GM12878 (cell line): Measurements from ENCODE around the gene CDHR2. TPM values are rescaled to one million over a fixed set of nuclear protein-coding genes. Genes with fewer than 3 reads are reported as not detected.
A peak's percentile ranks its signal among the peaks of the same experiment; 100 is the strongest.

Experiments used
- ASH2L ChIP-seq: fragments of 300-600, 200-600 bp; sonication (generic); IDR thresholded peaks from 2 replicates; pipeline ENCODE4 v1.6.1; 2017; ENCODE audit warnings: low read depth, mild to moderate bottlenecking, borderline replicate concordance
- BACH1 ChIP-seq: fragments of 450-650 bp; IDR thresholded peaks from 2 replicates; pipeline ENCODE4 v1.6.1; 2017; ENCODE audit warnings: mild to moderate bottlenecking, borderline replicate concordance
- CBFB ChIP-seq: IDR thresholded peaks from 2 replicates; pipeline ENCODE4 v1.6.1; 2016; ENCODE audit warnings: antibody characterized with exemption, low read depth
- CEBPZ ChIP-seq: fragments of 150-350 bp; IDR thresholded peaks from 2 replicates; pipeline ENCODE4 v1.6.1; 2016; ENCODE audit warnings: low read depth, low read length
- CHD2 ChIP-seq: IDR thresholded peaks from 2 replicates; pipeline ENCODE4 v1.6.1; 2011; ENCODE audit warnings: low read depth, low read length, improper control_type of control experiment, borderline replicate concordance
- EGR1 ChIP-seq, 2 experiments: IDR thresholded peaks; 1 replicate in 1 of 2; 2 replicates in 1 of 2; pipeline ENCODE4 v1.6.1; 2011 to 2012; ENCODE audit warnings: low read depth in 2 of 2, low read length in 2 of 2, borderline replicate concordance in 1 of 2, mild to moderate bottlenecking in 1 of 2, moderate library complexity in 1 of 2
- FOXK2 ChIP-seq: fragments of 450-650 bp; IDR thresholded peaks from 2 replicates; pipeline ENCODE4 v1.6.1; 2017; ENCODE audit warnings: mild to moderate bottlenecking, moderate library complexity
- HCFC1 ChIP-seq: fragments of 150-350 bp; IDR thresholded peaks from 2 replicates; pipeline ENCODE4 v1.6.1; 2014; ENCODE audit warnings: low read length
- NFYB ChIP-seq: IDR thresholded peaks from 2 replicates; pipeline ENCODE4 v1.6.1; 2011; ENCODE audit warnings: low read depth, mild to moderate bottlenecking, low read length, improper control_type of control experiment, moderate library complexity; ENCODE audit not compliant: insufficient read depth
- NRF1 ChIP-seq: conservative IDR thresholded peaks from 2 replicates; pipeline ENCODE4 v1.6.1; 2011; ENCODE audit warnings: mild to moderate bottlenecking, low read depth, low read length, improper control_type of control experiment
- PAX5 ChIP-seq: IDR thresholded peaks from 2 replicates; pipeline ENCODE4 v1.6.1; 2011; ENCODE audit warnings: low read depth, low read length, borderline replicate concordance
- SIX5 ChIP-seq: IDR thresholded peaks from 2 replicates; pipeline ENCODE4 v1.6.1; 2011; ENCODE audit warnings: mild to moderate bottlenecking, low read depth, low read length, moderate library complexity; ENCODE audit not compliant: severe bottlenecking
- SMARCA5 ChIP-seq: fragments of 450-650 bp; IDR thresholded peaks from 2 replicates; pipeline ENCODE4 v1.6.1; 2017; ENCODE audit warnings: mild to moderate bottlenecking
- SPI1 ChIP-seq: IDR thresholded peaks from 2 replicates; pipeline ENCODE4 v1.6.1; 2011; ENCODE audit warnings: low read depth, mild to moderate bottlenecking, low read length, moderate library complexity, borderline replicate concordance; ENCODE audit not compliant: insufficient read depth
- STAT3 ChIP-seq: IDR thresholded peaks from 2 replicates; pipeline ENCODE4 v1.6.1; 2011; ENCODE audit warnings: low read depth, low read length, improper control_type of control experiment
- SUPT20H ChIP-seq: IDR thresholded peaks from 2 replicates; pipeline ENCODE4 v1.6.1; 2011; ENCODE audit warnings: low read depth, mild to moderate bottlenecking, low read length, moderate library complexity, borderline replicate concordance; ENCODE audit not compliant: control insufficient read depth
- TBL1XR1 ChIP-seq: IDR thresholded peaks from 2 replicates; pipeline ENCODE4 v1.6.1; 2012; ENCODE audit warnings: low read depth, low read length, improper control_type of control experiment
- TCF12 ChIP-seq: IDR thresholded peaks from 2 replicates; pipeline ENCODE4 v1.6.1; 2011; ENCODE audit warnings: low read depth, mild to moderate bottlenecking, low read length
- YBX1 ChIP-seq: fragments of 450-650 bp; IDR thresholded peaks from 2 replicates; pipeline ENCODE4 v1.6.1; 2016; ENCODE audit warnings: antibody characterized with exemption
- YY1 ChIP-seq: IDR thresholded peaks from 2 replicates; pipeline ENCODE4 v1.6.1; 2011; ENCODE audit warnings: low read depth, mild to moderate bottlenecking, low read length
- polyA plus RNA-seq, 11 experiments: library from polyadenylated mRNA; depleted of rRNA in 4 of 11; unstranded in 6 of 11; stranded (reverse) in 5 of 11; fragments of >200 nt; fragmentation: Nextera tagmentation in 4 of 11; fragmentation: Illumina TruSeq in 1 of 11; extraction: Ambion mirVana in 4 of 11; extraction: Trizol in 1 of 11; gene quantifications; 1 replicate in 1 of 11; 2 replicates in 10 of 11; pipeline versions ENCODE4 v1.2.1 to v1.2.3, GENCODE V29; 2011 to 2016; ENCODE audit warnings: inconsistent platforms in 2 of 11, missing spikeins in 2 of 11, low read depth in 1 of 11
- total RNA-seq, 4 experiments: library from RNA; depleted of rRNA in 3 of 4; stranded (reverse); fragments of >200 nt in 3 of 4; fragmentation: Illumina TruSeq in 1 of 4; extraction: Trizol in 1 of 4; gene quantifications; 2 replicates each; pipeline versions ENCODE4 v1.2.1 to v1.2.3, GENCODE V29; 2013 to 2021
- TF ChIP-seq, protein P1 (sequence below): fragments of 450-650 bp; formaldehyde crosslinking; IDR thresholded peaks from 2 replicates; pipeline ENCODE4 v1.5.0; 2022; ENCODE audit warnings: mild to moderate bottlenecking, missing genetic modification characterization
- TF ChIP-seq, protein P2 (sequence below): fragments of 450-650 bp; IDR thresholded peaks from 2 replicates; pipeline ENCODE4 v1.6.1; 2017; ENCODE audit warnings: mild to moderate bottlenecking, low read depth, inconsistent platforms; ENCODE audit not compliant: poor library complexity, severe bottlenecking

Gene CDHR2
- total and polyA plus RNA-seq, 10 of the 15 experiments (the other 5 are each of a cell fraction or from before 2014, with no cell fraction given), result 0.03 to 0.46 (median 0.06) TPM; not detected in 5

GRCh38 chr5:176536132-176536901 is 12.8 kb upstream of the CDHR2 start (continued):
- TF ChIP-seq, protein P1, sequence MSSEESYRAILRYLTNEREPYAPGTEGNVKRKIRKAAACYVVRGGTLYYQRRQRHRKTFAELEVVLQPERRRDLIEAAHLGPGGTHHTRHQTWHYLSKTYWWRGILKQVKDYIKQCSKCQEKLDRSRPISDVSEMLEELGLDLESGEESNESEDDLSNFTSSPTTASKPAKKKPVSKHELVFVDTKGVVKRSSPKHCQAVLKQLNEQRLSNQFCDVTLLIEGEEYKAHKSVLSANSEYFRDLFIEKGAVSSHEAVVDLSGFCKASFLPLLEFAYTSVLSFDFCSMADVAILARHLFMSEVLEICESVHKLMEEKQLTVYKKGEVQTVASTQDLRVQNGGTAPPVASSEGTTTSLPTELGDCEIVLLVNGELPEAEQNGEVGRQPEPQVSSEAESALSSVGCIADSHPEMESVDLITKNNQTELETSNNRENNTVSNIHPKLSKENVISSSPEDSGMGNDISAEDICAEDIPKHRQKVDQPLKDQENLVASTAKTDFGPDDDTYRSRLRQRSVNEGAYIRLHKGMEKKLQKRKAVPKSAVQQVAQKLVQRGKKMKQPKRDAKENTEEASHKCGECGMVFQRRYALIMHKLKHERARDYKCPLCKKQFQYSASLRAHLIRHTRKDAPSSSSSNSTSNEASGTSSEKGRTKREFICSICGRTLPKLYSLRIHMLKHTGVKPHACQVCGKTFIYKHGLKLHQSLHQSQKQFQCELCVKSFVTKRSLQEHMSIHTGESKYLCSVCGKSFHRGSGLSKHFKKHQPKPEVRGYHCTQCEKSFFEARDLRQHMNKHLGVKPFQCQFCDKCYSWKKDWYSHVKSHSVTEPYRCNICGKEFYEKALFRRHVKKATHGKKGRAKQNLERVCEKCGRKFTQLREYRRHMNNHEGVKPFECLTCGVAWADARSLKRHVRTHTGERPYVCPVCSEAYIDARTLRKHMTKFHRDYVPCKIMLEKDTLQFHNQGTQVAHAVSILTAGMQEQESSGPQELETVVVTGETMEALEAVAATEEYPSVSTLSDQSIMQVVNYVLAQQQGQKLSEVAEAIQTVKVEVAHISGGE, result no peak
- TF ChIP-seq NFYB (no peak), CBFB (no peak; the same call in 1 of the 2 replicates), EGR1 (IDR thresholded peaks at IDR 0.05; ENCODE audit: borderline replicate concordance in 1 of 2, low read depth in 2 of 2, low read length in 2 of 2) (peak in 1 of 2 experiments; percentile 4; a peak in 1 of 3 replicates), YBX1 (no peak), PAX5 (no peak), STAT3 (no peak), BACH1 (no peak; the same call in 1 of the 2 replicates), ASH2L (no peak), HCFC1 (0 out of 2 replicates have a peak, but pooled peaks have one; percentile 29), CHD2 (no peak), SIX5 (no peak), YY1 (peak; percentile 61; the same call in 1 of the 2 replicates), SUPT20H (no peak), SPI1 (peak; percentile 44; the same call in 1 of the 2 replicates), NRF1 (no peak), TBL1XR1 (peak; percentile 34; the same call in 1 of the 2 replicates), SMARCA5 (no peak), FOXK2 (peak; percentile 88), TCF12 (no peak), CEBPZ (no peak)
- TF ChIP-seq, protein P2, sequence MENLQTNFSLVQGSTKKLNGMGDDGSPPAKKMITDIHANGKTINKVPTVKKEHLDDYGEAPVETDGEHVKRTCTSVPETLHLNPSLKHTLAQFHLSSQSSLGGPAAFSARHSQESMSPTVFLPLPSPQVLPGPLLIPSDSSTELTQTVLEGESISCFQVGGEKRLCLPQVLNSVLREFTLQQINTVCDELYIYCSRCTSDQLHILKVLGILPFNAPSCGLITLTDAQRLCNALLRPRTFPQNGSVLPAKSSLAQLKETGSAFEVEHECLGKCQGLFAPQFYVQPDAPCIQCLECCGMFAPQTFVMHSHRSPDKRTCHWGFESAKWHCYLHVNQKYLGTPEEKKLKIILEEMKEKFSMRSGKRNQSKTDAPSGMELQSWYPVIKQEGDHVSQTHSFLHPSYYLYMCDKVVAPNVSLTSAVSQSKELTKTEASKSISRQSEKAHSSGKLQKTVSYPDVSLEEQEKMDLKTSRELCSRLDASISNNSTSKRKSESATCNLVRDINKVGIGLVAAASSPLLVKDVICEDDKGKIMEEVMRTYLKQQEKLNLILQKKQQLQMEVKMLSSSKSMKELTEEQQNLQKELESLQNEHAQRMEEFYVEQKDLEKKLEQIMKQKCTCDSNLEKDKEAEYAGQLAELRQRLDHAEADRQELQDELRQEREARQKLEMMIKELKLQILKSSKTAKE, result peak; percentile 32
